Measurements from ENCODE around the gene LHFPL2.

DNA sequence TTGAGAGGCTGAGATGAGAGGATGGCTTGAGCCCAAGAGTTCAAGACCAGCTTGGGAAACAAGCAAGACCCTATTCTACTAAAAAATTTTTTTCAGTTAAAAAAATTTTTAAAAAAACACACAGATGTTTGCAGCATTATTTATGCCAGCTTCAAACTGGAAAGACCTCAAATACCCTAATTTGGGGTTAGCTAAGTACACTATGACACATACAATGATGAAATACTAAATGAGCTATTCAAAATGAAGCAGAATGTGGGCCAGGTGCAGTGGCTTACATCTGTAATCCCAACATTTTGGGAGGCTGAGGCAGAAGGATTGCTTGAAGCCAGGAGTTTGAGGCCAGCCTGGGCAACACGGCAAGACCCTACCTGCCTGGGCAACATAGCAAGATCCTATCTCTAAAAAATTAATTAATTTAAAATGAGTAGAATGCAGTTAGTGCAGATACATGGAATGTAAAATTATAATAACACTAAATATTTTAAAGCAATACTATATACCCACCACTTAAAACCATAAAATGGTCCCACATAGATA lies 44.9 kb downstream of the LHFPL2 start:
- TF ChIP-seq, protein P1, sequence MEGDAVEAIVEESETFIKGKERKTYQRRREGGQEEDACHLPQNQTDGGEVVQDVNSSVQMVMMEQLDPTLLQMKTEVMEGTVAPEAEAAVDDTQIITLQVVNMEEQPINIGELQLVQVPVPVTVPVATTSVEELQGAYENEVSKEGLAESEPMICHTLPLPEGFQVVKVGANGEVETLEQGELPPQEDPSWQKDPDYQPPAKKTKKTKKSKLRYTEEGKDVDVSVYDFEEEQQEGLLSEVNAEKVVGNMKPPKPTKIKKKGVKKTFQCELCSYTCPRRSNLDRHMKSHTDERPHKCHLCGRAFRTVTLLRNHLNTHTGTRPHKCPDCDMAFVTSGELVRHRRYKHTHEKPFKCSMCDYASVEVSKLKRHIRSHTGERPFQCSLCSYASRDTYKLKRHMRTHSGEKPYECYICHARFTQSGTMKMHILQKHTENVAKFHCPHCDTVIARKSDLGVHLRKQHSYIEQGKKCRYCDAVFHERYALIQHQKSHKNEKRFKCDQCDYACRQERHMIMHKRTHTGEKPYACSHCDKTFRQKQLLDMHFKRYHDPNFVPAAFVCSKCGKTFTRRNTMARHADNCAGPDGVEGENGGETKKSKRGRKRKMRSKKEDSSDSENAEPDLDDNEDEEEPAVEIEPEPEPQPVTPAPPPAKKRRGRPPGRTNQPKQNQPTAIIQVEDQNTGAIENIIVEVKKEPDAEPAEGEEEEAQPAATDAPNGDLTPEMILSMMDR (IDR thresholded peaks at IDR 0.05) = no peak
- TF ChIP-seq EP300 (IDR thresholded peaks at IDR 0.05) = no peak
- no peak for TF ChIP-seq POLR2A (IDR thresholded peaks at IDR 0.05)
